Endodermal cell (in vitro differentiated cells): ENCODE measurements around the gene C11orf54. TPM values are rescaled to one million over a fixed set of nuclear protein-coding genes. Genes with fewer than 3 reads are reported as not detected.
"Not testable (repeated sequence)": the region's sequence is repeated elsewhere in the genome, so short reads cannot be mapped to it uniquely, and the experiment has no call there.

ENCODE experiments used
- DNase-seq: peaks from one replicate; pipeline ENCODE4 v3.0.0-alpha.2; 2017
- H3K27ac ChIP-seq: 2 replicates; pipeline ENCODE4 v1.5.1; 2013; ENCODE audit warnings: mild to moderate bottlenecking, low read depth, low read length, moderate library complexity
- H3K27me3 ChIP-seq: 2 replicates; pipeline ENCODE4 v1.6.1; 2013; ENCODE audit warnings: mild to moderate bottlenecking, low read length, moderate library complexity; ENCODE audit not compliant: insufficient read depth, control insufficient read depth, poor library complexity, severe bottlenecking
- H3K36me3 ChIP-seq: 2 replicates; pipeline ENCODE4 v1.7.0; 2013; ENCODE audit warnings: mild to moderate bottlenecking, low read length, moderate library complexity; ENCODE audit not compliant: control insufficient read depth, insufficient read depth
- H3K4me1 ChIP-seq: one replicate; pipeline ENCODE4 v1.7.0; 2013; ENCODE audit warnings: low read length; ENCODE audit not compliant: control insufficient read depth, insufficient read depth
- H3K4me3 ChIP-seq: 2 replicates; pipeline ENCODE4 v1.5.1; 2013; ENCODE audit warnings: mild to moderate bottlenecking, low read length, moderate library complexity
- H3K9ac ChIP-seq: 2 replicates; pipeline ENCODE4 v1.6.1; 2013; ENCODE audit warnings: mild to moderate bottlenecking, low read length, moderate library complexity; ENCODE audit not compliant: poor library complexity, severe bottlenecking; ENCODE audit errors: extremely low read depth
- H3K9me3 ChIP-seq: 2 replicates; pipeline ENCODE4 v1.6.1; 2013; ENCODE audit warnings: mild to moderate bottlenecking, low read length, moderate library complexity; ENCODE audit not compliant: control insufficient read depth
- H3K27ac Mint-ChIP-seq: 2 replicates; pipeline ENCODE4 v1.8.0; 2020; ENCODE audit warnings: mixed read lengths
- H3K27me3 Mint-ChIP-seq: 2 replicates; pipeline ENCODE4 v1.8.0; 2021; ENCODE audit warnings: mild to moderate bottlenecking, mixed read lengths; ENCODE audit not compliant: insufficient read depth
- H3K36me3 Mint-ChIP-seq: 2 replicates; pipeline ENCODE4 v1.8.0; 2020; ENCODE audit warnings: low read depth, mixed read lengths
- H3K4me1 Mint-ChIP-seq: 2 replicates; pipeline ENCODE4 v1.8.0; 2020; ENCODE audit warnings: mixed read lengths
- H3K4me3 Mint-ChIP-seq: 2 replicates; pipeline ENCODE4 v1.8.0; 2020; ENCODE audit warnings: mild to moderate bottlenecking, moderate library complexity, mixed read lengths
- H3K9me3 Mint-ChIP-seq: 2 replicates; pipeline ENCODE4 v1.8.0; 2020; ENCODE audit warnings: mild to moderate bottlenecking, mixed read lengths
- CTCF ChIP-seq: fragments of 200-600 bp; sonication (generic); conservative IDR thresholded peaks from 2 replicates; pipeline ENCODE4 v1.5.0; 2021; ENCODE audit warnings: antibody characterized with exemption, mild to moderate bottlenecking
- WGBS, 2 experiments: methylation state at CpG; one replicate each; pipeline versions ENCODE4 v1.1.5 to v1.1.7; 2013; ENCODE audit warnings: missing lambda C conversion rate in 2 of 2, mixed read lengths in 1 of 2; ENCODE audit not compliant: insufficient coverage in 1 of 2, insufficient read length in 1 of 2; 5-methylcytosine and 5-hydroxymethylcytosine counted together
- total RNA-seq, 2 donors: library from RNA; stranded (reverse); fragmentation: NEBNext Ultra II Directional in 1 of 2; extraction: Animal tissue kit (Norgen Biotek cat#: 25700) in 1 of 2; gene quantifications; 2 replicates in 1 of 2; 3 replicates in 1 of 2; pipeline ENCODE4 v1.2.1, GENCODE V29; 2021

The C11orf54 gene
- total RNA-seq, 2 donors from 2014 or later = 18.8 to 33.6 TPM

GRCh38 chr11:93773045-93773477 is 31.6 kb downstream of the C11orf54 start:
- H3K9ac ChIP-seq = no peak overlapping the region
- H3K9me3 ChIP-seq = peaks cover 27% of the 10 kb centered on the region
- 83 to 90% methylated on average over 1 to 3 of the region's 3 CpGs for WGBS, 2 experiments
- H3K4me1 ChIP-seq = no peaks in the 10 kb centered on the region
- Mint-ChIP-seq H3K36me3 (peaks cover 2% of the 10 kb centered on the region), H3K27ac (no peak overlapping the region), H3K9me3 (peaks cover under 1% of the 10 kb centered on the region), H3K4me3 (no peak overlapping the region), H3K4me1 (peaks cover 29% of the 10 kb centered on the region), H3K27me3 (no peaks in the 10 kb centered on the region)
- H3K27me3 ChIP-seq = no peaks in the 10 kb centered on the region
- no peak for TF ChIP-seq CTCF
- DNase-seq = peak; percentile 88
- no peaks in the 10 kb centered on the region for H3K36me3 ChIP-seq
- H3K27ac ChIP-seq = no peak overlapping the region
- no peak overlapping the region for H3K4me3 ChIP-seq

- Histone ChIP-seq H3K27me3 (no peaks in the 10 kb centered on the region), H3K27ac (no peak overlapping the region), H3K4me3 (no peak overlapping the region), H3K36me3 (no peaks in the 10 kb centered on the region), H3K9me3 (peaks cover 25% of the 10 kb centered on the region), H3K9ac (no peak overlapping the region), H3K4me1 (no peaks in the 10 kb centered on the region)
- Mint-ChIP-seq H3K27me3 (no peaks in the 10 kb centered on the region), H3K27ac (no peak overlapping the region), H3K4me3 (no peak overlapping the region), H3K36me3 (peaks cover under 1% of the 10 kb centered on the region), H3K9me3 (no peaks in the 10 kb centered on the region), H3K4me1 (peaks cover 23% of the 10 kb centered on the region)
- TF ChIP-seq CTCF = no peak
- no peak for DNase-seq
- WGBS, 2 experiments = 94 to 95% methylated on average over 8 to 10 of the region's 10 CpGs
Observed at GRCh38 chr11:93773601-93774200, 32.2 kb downstream of the C11orf54 start.

GRCh38 chr11:93774560-93774959 is 33.1 kb downstream of the C11orf54 start:
- 96% methylated on average over 3 of the region's 3 CpGs; no CpG with 5 or more reads in 1 of the 2 experiments for WGBS, 2 experiments
- H3K27ac Mint-ChIP-seq, DNase-seq, H3K36me3 ChIP-seq, H3K9me3 Mint-ChIP-seq, H3K4me3 Mint-ChIP-seq, H3K4me3 ChIP-seq, H3K9ac ChIP-seq, H3K36me3 Mint-ChIP-seq, H3K27ac ChIP-seq, H3K27me3 ChIP-seq, H3K27me3 Mint-ChIP-seq, H3K4me1 ChIP-seq: not testable (repeated sequence)
- peaks cover 25% of the 10 kb centered on the region for H3K9me3 ChIP-seq
- H3K4me1 Mint-ChIP-seq = peaks cover 17% of the 10 kb centered on the region

- H3K9ac ChIP-seq = no peak overlapping the region
- peaks cover 10% of the 10 kb centered on the region for H3K36me3 Mint-ChIP-seq
- peaks cover 25% of the 10 kb centered on the region for H3K9me3 ChIP-seq
- DNase-seq = peak; percentile 85
- peak; percentile 77 for TF ChIP-seq CTCF
- H3K27ac Mint-ChIP-seq = no peak overlapping the region
- H3K4me1 Mint-ChIP-seq = peaks cover 12% of the 10 kb centered on the region
- H3K4me3 ChIP-seq = no peak overlapping the region
- no peaks in the 10 kb centered on the region for H3K4me1 ChIP-seq
- no peak overlapping the region for H3K27ac ChIP-seq
- no peak overlapping the region for H3K4me3 Mint-ChIP-seq
- H3K9me3 Mint-ChIP-seq = no peaks in the 10 kb centered on the region
- no peaks in the 10 kb centered on the region for H3K27me3 Mint-ChIP-seq
- H3K36me3 ChIP-seq = no peaks in the 10 kb centered on the region
- 0 to 100% methylated on average over 1 of the region's 2 CpGs for WGBS, 2 experiments
- H3K27me3 ChIP-seq = no peaks in the 10 kb centered on the region
Observed at GRCh38 chr11:93775289-93775688, 33.8 kb downstream of the C11orf54 start.
